Activated CD4-positive, alpha-beta T cell treated with anti-CD3 and anti-CD28 coated beads for 36 hours (primary cell): Measurements from ENCODE around the gene TEKT3. TPM values are rescaled to one million over a fixed set of nuclear protein-coding genes. Genes with fewer than 3 reads are reported as not detected.

Experiments
- ATAC-seq: fragments of 200-7000 bp; cut with Tn5 transposase; one replicate; pipeline ENCODE4 v1.10.0; 2021; ENCODE audit warnings: mild to moderate bottlenecking, moderate library complexity
- CTCF ChIA-PET: fragments of 350-600 bp; sonication (Branson Sonifier 250); formaldehyde crosslinking; loops from one replicate; lab custom pipeline; 2021; ENCODE audit warnings: antibody characterized with exemption; lab: Charles Lee
- POLR2A ChIA-PET: fragments of 350-600 bp; sonication (Branson Sonifier 250); formaldehyde crosslinking; loops from one replicate; lab custom pipeline; 2021; ENCODE audit warnings: antibody characterized with exemption, inconsistent platforms; lab: Charles Lee
- DNase-seq: peaks from one replicate; pipeline ENCODE4 v3.0.0-alpha.2; 2020
- H3K27ac Mint-ChIP-seq: one replicate; pipeline ENCODE4 v1.8.0; 2021; ENCODE audit warnings: mixed read lengths
- H3K27me3 Mint-ChIP-seq: one replicate; pipeline ENCODE4 v1.8.0; 2021; ENCODE audit warnings: mixed read lengths
- H3K36me3 Mint-ChIP-seq: one replicate; pipeline ENCODE4 v1.8.0; 2021; ENCODE audit warnings: low read depth, mixed read lengths
- H3K4me1 Mint-ChIP-seq: one replicate; pipeline ENCODE4 v1.8.0; 2021; ENCODE audit warnings: mixed read lengths
- H3K4me3 Mint-ChIP-seq: one replicate; pipeline ENCODE4 v1.8.0; 2021; ENCODE audit warnings: mild to moderate bottlenecking, moderate library complexity, mixed read lengths
- H3K9me3 Mint-ChIP-seq: one replicate; pipeline ENCODE4 v1.8.0; 2021; ENCODE audit warnings: low read depth, mixed read lengths
- intact Hi-C, 2 experiments: fragments of 100-400 bp; cut with DNase I in 1 of 2; cut with micrococcal nuclease in 1 of 2; formaldehyde crosslinking; loops; one replicate each; pipeline versions ENCODE4 v1.14.2 to v1.15.1; 2022 to 2024; cut with DNase I, micrococcal nuclease
- total RNA-seq, 2 experiments: library from RNA; stranded (reverse); gene quantifications; one replicate each; pipeline ENCODE4 v1.2.3, GENCODE V29; 2021

The TEKT3 gene
- total RNA-seq, 2 experiments from 2014 or later, result not detected

DNA sequence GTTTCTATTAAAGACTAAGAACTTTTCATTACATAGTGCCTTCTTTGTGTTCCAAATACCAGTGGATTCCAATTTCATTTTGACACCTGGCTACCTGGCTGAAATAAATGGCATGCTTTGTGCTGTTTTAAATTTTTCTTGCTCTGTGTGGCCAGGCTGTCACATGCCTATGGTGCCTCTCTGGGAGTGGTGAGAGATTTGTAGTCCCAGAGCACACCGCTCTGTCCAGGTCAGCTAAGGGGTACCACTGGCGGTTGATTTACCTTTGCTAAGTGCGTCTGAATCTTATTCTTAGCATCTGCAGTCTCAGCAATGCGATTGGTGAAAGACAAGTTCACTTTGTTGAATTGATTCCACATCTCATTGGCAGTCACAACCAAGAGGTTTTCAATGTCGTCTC lies 29.4 kb downstream of the TEKT3 start:
- no peaks in the 10 kb centered on the region for H3K4me1 Mint-ChIP-seq
- no peak overlapping the region for H3K4me3 Mint-ChIP-seq
- CTCF ChIA-PET, result no interaction called here
- DNase-seq (no peak), ATAC-seq (no peak)
- H3K9me3 Mint-ChIP-seq, result no peaks in the 10 kb centered on the region
- intact Hi-C loops, result no loop called here
- peaks cover 6% of the 10 kb centered on the region for H3K27me3 Mint-ChIP-seq
- H3K36me3 Mint-ChIP-seq, result no peaks in the 10 kb centered on the region
- POLR2A ChIA-PET, result interaction anchor here (0.6 kb wide), 1 partner anchor 145 kb away, joined by 4 read pairs; no protein-coding TSS in a partner anchor
- H3K27ac Mint-ChIP-seq, result no peak overlapping the region

- no peak overlapping the region for H3K27ac Mint-ChIP-seq
- no peaks in the 10 kb centered on the region for H3K4me1 Mint-ChIP-seq
- H3K36me3 Mint-ChIP-seq, result no peaks in the 10 kb centered on the region
- ATAC-seq, result no peak
- H3K4me3 Mint-ChIP-seq, result no peak overlapping the region
- DNase-seq, result no peak
- ChIA-PET POLR2A (no interaction called here), CTCF (interaction anchor here (0.6 kb wide), 1 partner anchor 12 kb away, joined by 3 read pairs; no protein-coding TSS in a partner anchor)
- H3K27me3 Mint-ChIP-seq, result peaks cover 5% of the 10 kb centered on the region
- H3K9me3 Mint-ChIP-seq, result no peaks in the 10 kb centered on the region
- intact Hi-C loops, result no loop called here
Measured at GRCh38 chr17:15309793-15310192, 31.6 kb downstream of the TEKT3 start.

- H3K36me3 Mint-ChIP-seq, result no peaks in the 10 kb centered on the region
- no peaks in the 10 kb centered on the region for H3K9me3 Mint-ChIP-seq
- H3K4me1 Mint-ChIP-seq, result no peaks in the 10 kb centered on the region
- ATAC-seq (no peak), DNase-seq (no peak)
- no peak overlapping the region for H3K27ac Mint-ChIP-seq
- peaks cover 2% of the 10 kb centered on the region for H3K27me3 Mint-ChIP-seq
- ChIA-PET POLR2A (no interaction called here), CTCF (no interaction called here)
- no peak overlapping the region for H3K4me3 Mint-ChIP-seq
- intact Hi-C loops, result no loop called here
Measured at GRCh38 chr17:15309236-15309635, 32.2 kb downstream of the TEKT3 start.

DNA sequence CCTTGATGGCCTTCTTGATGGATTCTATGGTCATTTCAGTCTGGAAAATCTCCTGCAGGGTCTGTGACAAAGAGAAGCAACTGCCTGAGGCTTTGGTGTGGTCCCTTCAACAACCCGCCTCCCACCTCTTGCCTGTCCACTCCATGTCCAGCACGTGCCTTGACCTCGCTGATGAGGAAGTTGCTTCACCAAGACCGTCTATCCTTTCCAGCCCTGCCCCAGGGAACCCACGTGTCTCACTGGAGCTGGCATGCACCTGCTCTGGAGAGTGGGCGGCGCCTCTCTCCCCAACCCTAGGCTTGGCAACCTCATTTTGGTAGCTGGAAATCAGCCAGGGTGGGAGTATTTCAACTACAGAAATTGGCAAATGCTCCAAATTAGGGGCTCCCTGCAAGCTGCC lies 32.6 kb downstream of the TEKT3 start:
- Mint-ChIP-seq H3K36me3 (no peaks in the 10 kb centered on the region), H3K9me3 (no peaks in the 10 kb centered on the region), H3K27me3 (no peaks in the 10 kb centered on the region), H3K4me1 (no peaks in the 10 kb centered on the region), H3K4me3 (no peak overlapping the region), H3K27ac (no peak overlapping the region)
- intact Hi-C loops, result no loop called here
- DNase-seq (no peak), ATAC-seq (no peak)
- CTCF ChIA-PET, result no interaction called here
- POLR2A ChIA-PET, result no interaction called here

- H3K9me3 Mint-ChIP-seq, result no peaks in the 10 kb centered on the region
- intact Hi-C loops, result no loop called here
- ChIA-PET CTCF (no interaction called here), POLR2A (interaction anchor here (0.5 kb wide), 1 partner anchor 620 kb away, joined by 3 read pairs; no protein-coding TSS in a partner anchor)
- no peak for ATAC-seq
- H3K36me3 Mint-ChIP-seq, result no peaks in the 10 kb centered on the region
- peaks cover 5% of the 10 kb centered on the region for H3K27me3 Mint-ChIP-seq
- no peak overlapping the region for H3K4me3 Mint-ChIP-seq
- no peak for DNase-seq
- no peak overlapping the region for H3K27ac Mint-ChIP-seq
- H3K4me1 Mint-ChIP-seq, result no peaks in the 10 kb centered on the region
Measured at GRCh38 chr17:15307710-15308111, 33.7 kb downstream of the TEKT3 start.

DNA sequence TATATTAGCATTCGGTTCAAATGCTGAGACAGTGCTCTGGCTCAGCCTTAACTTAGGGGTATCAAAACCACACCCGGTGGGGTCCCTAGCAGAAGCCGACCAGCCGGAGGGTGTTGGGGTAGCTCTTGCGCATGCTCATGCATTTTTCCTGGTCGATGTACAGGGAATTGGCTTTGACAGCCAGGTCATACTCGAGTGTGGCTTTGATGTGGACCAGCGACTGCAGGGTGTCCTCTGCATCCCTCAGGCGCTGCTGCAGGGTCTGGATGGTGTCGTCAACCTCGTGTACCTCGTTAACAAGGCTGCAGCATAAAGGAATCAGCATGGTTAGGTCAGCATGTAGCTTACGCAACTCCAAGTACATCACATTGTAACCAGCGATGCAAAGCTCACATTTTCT lies 37.5 kb downstream of the TEKT3 start:
- H3K9me3 Mint-ChIP-seq, result no peaks in the 10 kb centered on the region
- H3K36me3 Mint-ChIP-seq, result no peaks in the 10 kb centered on the region
- CTCF ChIA-PET, result no interaction called here
- no peak overlapping the region for H3K4me3 Mint-ChIP-seq
- DNase-seq (no peak), ATAC-seq (no peak)
- no peaks in the 10 kb centered on the region for H3K4me1 Mint-ChIP-seq
- H3K27me3 Mint-ChIP-seq, result peaks cover 12% of the 10 kb centered on the region
- POLR2A ChIA-PET, result no interaction called here
- H3K27ac Mint-ChIP-seq, result no peak overlapping the region
- intact Hi-C loops, result no loop called here

DNA sequence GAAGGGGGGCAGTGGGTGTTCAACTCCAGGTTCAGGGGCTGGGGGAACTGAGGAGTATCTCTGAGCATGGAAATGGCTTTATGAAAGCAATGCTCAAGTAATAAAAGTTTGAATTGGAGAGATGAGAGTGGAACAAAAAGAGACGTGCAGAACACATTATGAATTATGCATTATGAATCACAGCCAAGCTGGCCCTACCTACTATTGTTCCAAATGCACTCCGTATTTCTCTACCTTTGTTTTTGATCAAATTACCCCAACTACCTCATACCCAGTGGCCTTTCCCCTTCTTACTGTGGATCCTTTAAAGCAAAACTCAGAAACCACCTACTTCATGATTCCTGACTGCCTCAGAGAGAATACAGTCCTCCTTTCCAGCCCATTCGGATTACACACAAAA lies 38.1 kb downstream of the TEKT3 start:
- H3K4me3 Mint-ChIP-seq, result no peak overlapping the region
- CTCF ChIA-PET, result no interaction called here

GRCh38 chr17:15301845-15302244 lies 39.6 kb downstream of the TEKT3 start:
- intact Hi-C loops, result no loop called here
- peaks cover 12% of the 10 kb centered on the region for H3K27me3 Mint-ChIP-seq
- ChIA-PET POLR2A (no interaction called here), CTCF (interaction anchor here (0.6 kb wide), 2 partner anchors 79 to 474 kb away, joined by 3 read pairs; no protein-coding TSS in a partner anchor)
- H3K4me3 Mint-ChIP-seq, result no peak overlapping the region
- ATAC-seq (no peak), DNase-seq (no peak)
- H3K4me1 Mint-ChIP-seq, result no peaks in the 10 kb centered on the region
- no peak overlapping the region for H3K27ac Mint-ChIP-seq
- H3K36me3 Mint-ChIP-seq, result no peaks in the 10 kb centered on the region
- H3K9me3 Mint-ChIP-seq, result no peaks in the 10 kb centered on the region

More for the DNA sequence above, 38.1 kb downstream of the TEKT3 start:
- no peaks in the 10 kb centered on the region for H3K9me3 Mint-ChIP-seq
- no peak overlapping the region for H3K27ac Mint-ChIP-seq
- H3K36me3 Mint-ChIP-seq, result no peaks in the 10 kb centered on the region
- intact Hi-C loops, result no loop called here
- peaks cover 12% of the 10 kb centered on the region for H3K27me3 Mint-ChIP-seq
- DNase-seq, result no peak
- POLR2A ChIA-PET, result no interaction called here
- no peaks in the 10 kb centered on the region for H3K4me1 Mint-ChIP-seq
- ATAC-seq, result no peak

DNA sequence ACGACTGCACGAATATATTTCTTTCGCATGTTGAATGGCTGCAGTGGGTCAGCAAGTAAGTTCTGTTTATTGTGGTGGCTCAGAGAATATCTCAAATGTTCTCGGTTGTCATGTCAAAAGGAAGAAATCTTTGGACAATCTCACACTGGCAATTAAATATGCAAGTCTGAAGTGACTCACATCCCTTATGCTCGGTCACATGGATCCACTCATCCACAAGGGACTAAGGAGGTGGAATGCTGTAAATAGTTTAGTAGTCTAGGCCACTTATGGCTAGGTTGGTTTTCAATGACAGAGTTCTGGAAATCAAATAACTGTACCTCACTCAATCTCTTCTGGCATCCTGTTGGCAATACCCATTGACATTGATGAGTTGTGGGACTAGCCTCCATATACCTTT lies 43.2 kb downstream of the TEKT3 start:
- no peak overlapping the region for H3K27ac Mint-ChIP-seq
- no peaks in the 10 kb centered on the region for H3K4me1 Mint-ChIP-seq
- H3K4me3 Mint-ChIP-seq, result no peak overlapping the region
- no peaks in the 10 kb centered on the region for H3K36me3 Mint-ChIP-seq
- H3K27me3 Mint-ChIP-seq, result peaks cover 9% of the 10 kb centered on the region
- H3K9me3 Mint-ChIP-seq, result no peaks in the 10 kb centered on the region
- POLR2A ChIA-PET, result no interaction called here
- CTCF ChIA-PET, result no interaction called here
- intact Hi-C loops, result no loop called here
- DNase-seq, result no peak
- no peak for ATAC-seq

DNA sequence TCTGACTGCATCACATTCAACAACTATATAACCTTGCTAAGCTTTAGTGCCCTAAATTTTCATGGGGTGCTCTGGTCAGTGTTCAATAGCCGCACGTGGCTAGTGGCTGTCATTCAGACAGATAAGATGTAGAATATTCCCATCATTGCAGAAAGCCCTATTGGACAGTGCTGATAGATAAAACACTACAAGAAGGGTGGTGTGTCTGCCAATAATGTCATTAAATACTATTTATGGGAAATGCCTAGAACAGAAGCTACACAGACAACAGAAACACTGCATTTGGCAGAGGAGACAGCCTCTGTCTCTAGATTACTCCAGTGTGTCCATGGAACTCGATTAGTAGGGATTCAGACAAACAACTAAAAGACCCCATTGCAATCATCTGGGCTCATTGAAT lies 47.8 kb downstream of the TEKT3 start:
- ATAC-seq (no peak), DNase-seq (no peak)
- POLR2A ChIA-PET, result no interaction called here
- H3K9me3 Mint-ChIP-seq, result no peaks in the 10 kb centered on the region
- no peaks in the 10 kb centered on the region for H3K36me3 Mint-ChIP-seq
- intact Hi-C loops, result no loop called here
- no peak overlapping the region for H3K4me3 Mint-ChIP-seq
- CTCF ChIA-PET, result no interaction called here
- H3K4me1 Mint-ChIP-seq, result no peaks in the 10 kb centered on the region
- H3K27me3 Mint-ChIP-seq, result peaks cover 14% of the 10 kb centered on the region
- no peak overlapping the region for H3K27ac Mint-ChIP-seq

DNA sequence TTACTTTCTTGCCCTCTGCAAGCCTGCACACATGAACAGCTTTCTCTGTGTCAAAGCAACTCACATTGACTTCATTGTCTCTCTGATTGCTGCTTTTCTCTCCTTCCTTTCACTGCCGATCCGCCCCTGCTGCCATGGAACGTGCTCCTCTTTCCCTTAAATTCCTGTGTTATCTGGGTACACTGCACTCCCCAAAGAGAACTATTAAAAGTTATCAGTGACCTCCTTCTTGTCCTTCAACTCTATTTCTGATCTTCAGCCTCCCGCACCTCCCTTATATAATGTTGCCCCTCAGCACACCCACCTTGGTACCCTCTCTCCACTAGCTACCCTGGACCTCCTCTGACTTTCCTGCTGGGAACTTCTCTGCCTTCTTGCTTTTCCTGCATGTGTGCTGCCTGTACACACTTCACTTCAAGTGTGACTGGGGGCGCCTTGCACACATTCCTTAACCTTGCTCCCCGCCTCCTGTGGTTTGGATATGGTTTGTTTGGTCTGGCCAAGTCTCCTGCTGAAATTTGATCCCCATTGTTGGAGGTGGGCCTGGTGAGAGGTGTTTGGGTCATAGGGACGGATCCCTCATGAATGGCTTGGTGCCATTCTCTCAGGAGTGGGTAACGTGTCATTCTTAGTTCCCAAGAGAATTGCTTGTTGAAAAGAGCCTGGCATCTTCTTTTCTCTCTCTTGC lies 49.6 kb downstream of the TEKT3 start:
- no peaks in the 10 kb centered on the region for H3K9me3 Mint-ChIP-seq
- H3K27ac Mint-ChIP-seq, result no peak overlapping the region
- no peak for DNase-seq
- intact Hi-C loops, result no loop called here
- ChIA-PET CTCF (interaction anchor here (0.7 kb wide), 1 partner anchor 14 kb away, joined by 3 read pairs; no protein-coding TSS in a partner anchor), POLR2A (no interaction called here)
- no peaks in the 10 kb centered on the region for H3K36me3 Mint-ChIP-seq
- H3K27me3 Mint-ChIP-seq, result peaks cover 24% of the 10 kb centered on the region
- H3K4me1 Mint-ChIP-seq, result no peaks in the 10 kb centered on the region
- no peak overlapping the region for H3K4me3 Mint-ChIP-seq
- no peak for ATAC-seq

GRCh38 chr17:15290605-15291004 lies 50.8 kb downstream of the TEKT3 start:
- no peak for ATAC-seq
- Mint-ChIP-seq H3K4me1 (no peaks in the 10 kb centered on the region), H3K27me3 (peaks cover 24% of the 10 kb centered on the region), H3K4me3 (no peak overlapping the region), H3K9me3 (no peaks in the 10 kb centered on the region), H3K36me3 (no peaks in the 10 kb centered on the region), H3K27ac (no peak overlapping the region)
- intact Hi-C loops, result no loop called here
- ChIA-PET POLR2A (no interaction called here), CTCF (no interaction called here)
- no peak for DNase-seq
